WTC11 (cell line): ENCODE results near the gene BLOC1S4. TPM values are rescaled to one million over a fixed set of nuclear protein-coding genes. Genes with fewer than 3 reads are reported as not detected.

Source experiments
- ATAC-seq: fragments of 200-7000 bp; cut with Tn5 transposase; 2 replicates; pipeline ENCODE4 v1.10.0; 2021; ENCODE audit warnings: mild to moderate bottlenecking, moderate library complexity
- CTCF ChIA-PET: fragments of 300-600 bp; sonication (Branson Sonifier 250); formaldehyde crosslinking; loops from one replicate; lab custom pipeline; 2021; ENCODE audit warnings: antibody characterized with exemption; lab: Charles Lee
- POLR2A ChIA-PET: fragments of 350-600 bp; sonication (Branson Sonifier 250); formaldehyde crosslinking; loops from one replicate; lab custom pipeline; 2021; ENCODE audit warnings: antibody characterized with exemption; lab: Charles Lee
- DNase-seq: peaks from one replicate; pipeline ENCODE4 v3.0.0; 2021; ENCODE audit warnings: low spot score
- H3K27ac Mint-ChIP-seq: 2 replicates; pipeline ENCODE4 v1.8.0; 2021; ENCODE audit warnings: mixed read lengths
- H3K27me3 Mint-ChIP-seq: 2 replicates; pipeline ENCODE4 v1.8.0; 2021; ENCODE audit warnings: low read depth, mild to moderate bottlenecking, moderate library complexity, mixed read lengths
- H3K36me3 Mint-ChIP-seq: 2 replicates; pipeline ENCODE4 v1.8.0; 2021; ENCODE audit warnings: mixed read lengths
- H3K4me1 Mint-ChIP-seq: 2 replicates; pipeline ENCODE4 v1.8.0; 2022; ENCODE audit warnings: mixed read lengths
- H3K4me3 Mint-ChIP-seq: 2 replicates; pipeline ENCODE4 v1.8.0; 2021; ENCODE audit warnings: mild to moderate bottlenecking, moderate library complexity, mixed read lengths
- H3K9me3 Mint-ChIP-seq: 2 replicates; pipeline ENCODE4 v1.8.0; 2021; ENCODE audit warnings: mixed read lengths
- ATF1 ChIP-seq: sonication (generic); formaldehyde crosslinking; IDR thresholded peaks from 2 replicates; pipeline ENCODE4 v1.8.1; 2023; ENCODE audit warnings: mild to moderate bottlenecking, moderate library complexity, missing genetic modification reagents
- ETV6 ChIP-seq: sonication (generic); formaldehyde crosslinking; IDR thresholded peaks from 2 replicates; pipeline ENCODE4 v1.8.1; 2022; ENCODE audit warnings: mild to moderate bottlenecking, missing genetic modification reagents
- FOXK1 ChIP-seq: sonication (generic); formaldehyde crosslinking; IDR thresholded peaks from 2 replicates; pipeline ENCODE4 v1.8.0; 2022; ENCODE audit warnings: mild to moderate bottlenecking, moderate library complexity, missing genetic modification reagents
- FOXP1 ChIP-seq: sonication (generic); formaldehyde crosslinking; IDR thresholded peaks from 2 replicates; pipeline ENCODE4 v1.8.0; 2022; ENCODE audit warnings: missing genetic modification reagents, mild to moderate bottlenecking, moderate library complexity, borderline replicate concordance
- GABPB1 ChIP-seq: sonication (generic); formaldehyde crosslinking; IDR thresholded peaks from 2 replicates; pipeline ENCODE4 v1.8.1; 2023; ENCODE audit warnings: mild to moderate bottlenecking, missing genetic modification reagents
- GRHL2 ChIP-seq: fragments of 250-450 bp; sonication (Bioruptor Pico); IDR thresholded peaks from 2 replicates; pipeline ENCODE4 v1.8.0; 2022; ENCODE audit warnings: mild to moderate bottlenecking, moderate library complexity; ENCODE audit not compliant: insufficient replicate concordance, severe bottlenecking
- GTF2I ChIP-seq: fragments of 250-450 bp; sonication (Bioruptor Pico); conservative IDR thresholded peaks from 2 replicates; pipeline ENCODE4 v1.4.0; 2021; ENCODE audit warnings: mild to moderate bottlenecking
- JAZF1 ChIP-seq: fragments of 250-450 bp; sonication (Bioruptor Pico); IDR thresholded peaks from 2 replicates; pipeline ENCODE4 v1.9.0; 2021; ENCODE audit warnings: moderate library complexity, mild to moderate bottlenecking, inconsistent platforms
- MXD4 ChIP-seq: fragments of 250-450 bp; sonication (Bioruptor Pico); IDR thresholded peaks from 2 replicates; pipeline ENCODE4 v1.8.0; 2021; ENCODE audit warnings: mild to moderate bottlenecking, moderate library complexity, borderline replicate concordance
- NFE2L1 ChIP-seq: sonication (generic); formaldehyde crosslinking; IDR thresholded peaks from 2 replicates; pipeline ENCODE4 v1.8.1; 2023; ENCODE audit warnings: missing genetic modification reagents
- RELA ChIP-seq: sonication (generic); formaldehyde crosslinking; IDR thresholded peaks from 2 replicates; pipeline ENCODE4 v1.8.1; 2022; ENCODE audit warnings: missing genetic modification reagents, mild to moderate bottlenecking, borderline replicate concordance
- RORB ChIP-seq: fragments of 250-450 bp; sonication (Bioruptor Pico); IDR thresholded peaks from 2 replicates; pipeline ENCODE4 v1.9.0; 2021; ENCODE audit warnings: mild to moderate bottlenecking
- SMAD4 ChIP-seq: sonication (generic); formaldehyde crosslinking; IDR thresholded peaks from 2 replicates; pipeline ENCODE4 v1.8.0; 2022; ENCODE audit warnings: mild to moderate bottlenecking, missing genetic modification reagents
- USF2 ChIP-seq: sonication (generic); formaldehyde crosslinking; IDR thresholded peaks from 2 replicates; pipeline ENCODE4 v1.8.1; 2023; ENCODE audit warnings: mild to moderate bottlenecking, missing genetic modification reagents, moderate library complexity
- ZNF425 ChIP-seq: fragments of 250-450 bp; sonication (Bioruptor Pico); conservative IDR thresholded peaks from 2 replicates; pipeline ENCODE4 v1.9.0; 2021; ENCODE audit warnings: mild to moderate bottlenecking
- total RNA-seq: library from RNA; stranded (reverse); gene quantifications from 3 replicates; pipeline ENCODE4 v1.2.3, GENCODE V29; 2021
- TF ChIP-seq, protein P1 (sequence below): sonication (generic); formaldehyde crosslinking; IDR thresholded peaks from 2 replicates; pipeline ENCODE4 v1.8.0; 2022; ENCODE audit warnings: mild to moderate bottlenecking, missing genetic modification reagents
- TF ChIP-seq, protein P2 (sequence below): sonication (generic); formaldehyde crosslinking; IDR thresholded peaks from 2 replicates; pipeline ENCODE4 v1.8.0; 2022; ENCODE audit warnings: mild to moderate bottlenecking, missing genetic modification reagents
- TF ChIP-seq, protein P3 (sequence below): sonication (generic); formaldehyde crosslinking; IDR thresholded peaks from 2 replicates; pipeline ENCODE4 v1.8.1; 2022; ENCODE audit warnings: mild to moderate bottlenecking, missing genetic modification reagents, moderate library complexity, borderline replicate concordance
- TF ChIP-seq, protein P4 (sequence below): sonication (generic); formaldehyde crosslinking; IDR thresholded peaks from 2 replicates; pipeline ENCODE4 v1.8.1; 2023; ENCODE audit warnings: mild to moderate bottlenecking, missing genetic modification reagents
- TF ChIP-seq, protein P5 (sequence below): sonication (generic); formaldehyde crosslinking; IDR thresholded peaks from 2 replicates; pipeline ENCODE4 v1.8.0; 2023; ENCODE audit warnings: missing genetic modification reagents, mild to moderate bottlenecking, borderline replicate concordance
- TF ChIP-seq, protein P6 (sequence below): sonication (generic); formaldehyde crosslinking; IDR thresholded peaks from 2 replicates; pipeline ENCODE4 v1.8.0; 2022; ENCODE audit warnings: mild to moderate bottlenecking, missing genetic modification reagents

The BLOC1S4 gene
- total RNA-seq, 1 experiment from 2014 or later, result 21.4 TPM

- ChIA-PET CTCF (interaction anchor here (0.6 to 1.7 kb wide), 14 partner anchors 8 to 265 kb away, joined by 3 to 13 read pairs (median 3); a partner anchor contains a TSS), POLR2A (no interaction called here)
- peak; percentile 82 for ATAC-seq
- peak; percentile 98 for DNase-seq
- peaks cover 27% of the 10 kb centered on the region for H3K4me1 Mint-ChIP-seq
- peaks cover 14% of the 10 kb centered on the region for H3K9me3 Mint-ChIP-seq
- TF ChIP-seq, protein P1, sequence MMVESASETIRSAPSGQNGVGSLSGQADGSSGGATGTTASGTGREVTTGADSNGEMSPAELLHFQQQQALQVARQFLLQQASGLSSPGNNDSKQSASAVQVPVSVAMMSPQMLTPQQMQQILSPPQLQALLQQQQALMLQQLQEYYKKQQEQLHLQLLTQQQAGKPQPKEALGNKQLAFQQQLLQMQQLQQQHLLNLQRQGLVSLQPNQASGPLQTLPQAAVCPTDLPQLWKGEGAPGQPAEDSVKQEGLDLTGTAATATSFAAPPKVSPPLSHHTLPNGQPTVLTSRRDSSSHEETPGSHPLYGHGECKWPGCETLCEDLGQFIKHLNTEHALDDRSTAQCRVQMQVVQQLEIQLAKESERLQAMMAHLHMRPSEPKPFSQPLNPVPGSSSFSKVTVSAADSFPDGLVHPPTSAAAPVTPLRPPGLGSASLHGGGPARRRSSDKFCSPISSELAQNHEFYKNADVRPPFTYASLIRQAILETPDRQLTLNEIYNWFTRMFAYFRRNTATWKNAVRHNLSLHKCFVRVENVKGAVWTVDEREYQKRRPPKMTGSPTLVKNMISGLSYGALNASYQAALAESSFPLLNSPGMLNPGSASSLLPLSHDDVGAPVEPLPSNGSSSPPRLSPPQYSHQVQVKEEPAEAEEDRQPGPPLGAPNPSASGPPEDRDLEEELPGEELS (CRISPR knock-in tag), result peak; percentile 33; the same call in 1 of the 2 replicates
- no peak for TF ChIP-seq RORB (CRISPR knock-in tag)
- no peak for TF ChIP-seq GRHL2
- 0 out of 2 replicates have a peak, but pooled peaks have one; percentile 17 for TF ChIP-seq NFE2L1 (CRISPR knock-in tag)
- TF ChIP-seq USF2, result peak; percentile 56; the same call in 1 of the 2 replicates
- TF ChIP-seq, protein P2, sequence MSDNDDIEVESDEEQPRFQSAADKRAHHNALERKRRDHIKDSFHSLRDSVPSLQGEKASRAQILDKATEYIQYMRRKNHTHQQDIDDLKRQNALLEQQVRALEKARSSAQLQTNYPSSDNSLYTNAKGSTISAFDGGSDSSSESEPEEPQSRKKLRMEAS, result peak; percentile 81
- TF ChIP-seq, protein P3, sequence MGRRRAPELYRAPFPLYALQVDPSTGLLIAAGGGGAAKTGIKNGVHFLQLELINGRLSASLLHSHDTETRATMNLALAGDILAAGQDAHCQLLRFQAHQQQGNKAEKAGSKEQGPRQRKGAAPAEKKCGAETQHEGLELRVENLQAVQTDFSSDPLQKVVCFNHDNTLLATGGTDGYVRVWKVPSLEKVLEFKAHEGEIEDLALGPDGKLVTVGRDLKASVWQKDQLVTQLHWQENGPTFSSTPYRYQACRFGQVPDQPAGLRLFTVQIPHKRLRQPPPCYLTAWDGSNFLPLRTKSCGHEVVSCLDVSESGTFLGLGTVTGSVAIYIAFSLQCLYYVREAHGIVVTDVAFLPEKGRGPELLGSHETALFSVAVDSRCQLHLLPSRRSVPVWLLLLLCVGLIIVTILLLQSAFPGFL (CRISPR knock-in tag), result no peak
- TF ChIP-seq ZNF425, result no peak
- TF ChIP-seq, protein P4, sequence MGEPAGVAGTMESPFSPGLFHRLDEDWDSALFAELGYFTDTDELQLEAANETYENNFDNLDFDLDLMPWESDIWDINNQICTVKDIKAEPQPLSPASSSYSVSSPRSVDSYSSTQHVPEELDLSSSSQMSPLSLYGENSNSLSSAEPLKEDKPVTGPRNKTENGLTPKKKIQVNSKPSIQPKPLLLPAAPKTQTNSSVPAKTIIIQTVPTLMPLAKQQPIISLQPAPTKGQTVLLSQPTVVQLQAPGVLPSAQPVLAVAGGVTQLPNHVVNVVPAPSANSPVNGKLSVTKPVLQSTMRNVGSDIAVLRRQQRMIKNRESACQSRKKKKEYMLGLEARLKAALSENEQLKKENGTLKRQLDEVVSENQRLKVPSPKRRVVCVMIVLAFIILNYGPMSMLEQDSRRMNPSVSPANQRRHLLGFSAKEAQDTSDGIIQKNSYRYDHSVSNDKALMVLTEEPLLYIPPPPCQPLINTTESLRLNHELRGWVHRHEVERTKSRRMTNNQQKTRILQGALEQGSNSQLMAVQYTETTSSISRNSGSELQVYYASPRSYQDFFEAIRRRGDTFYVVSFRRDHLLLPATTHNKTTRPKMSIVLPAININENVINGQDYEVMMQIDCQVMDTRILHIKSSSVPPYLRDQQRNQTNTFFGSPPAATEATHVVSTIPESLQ, result no peak
- no peak for TF ChIP-seq JAZF1
- peak; percentile 64; the same call in 1 of the 2 replicates for TF ChIP-seq FOXP1 (CRISPR knock-in tag)
- peak; percentile 75 for TF ChIP-seq FOXK1 (CRISPR knock-in tag)
- TF ChIP-seq MXD4 (CRISPR knock-in tag), result no peak
- TF ChIP-seq SMAD4 (CRISPR knock-in tag), result no peak
- peak; percentile 73; the same call in 1 of the 2 replicates for TF ChIP-seq RELA (CRISPR knock-in tag)
- TF ChIP-seq, protein P5, sequence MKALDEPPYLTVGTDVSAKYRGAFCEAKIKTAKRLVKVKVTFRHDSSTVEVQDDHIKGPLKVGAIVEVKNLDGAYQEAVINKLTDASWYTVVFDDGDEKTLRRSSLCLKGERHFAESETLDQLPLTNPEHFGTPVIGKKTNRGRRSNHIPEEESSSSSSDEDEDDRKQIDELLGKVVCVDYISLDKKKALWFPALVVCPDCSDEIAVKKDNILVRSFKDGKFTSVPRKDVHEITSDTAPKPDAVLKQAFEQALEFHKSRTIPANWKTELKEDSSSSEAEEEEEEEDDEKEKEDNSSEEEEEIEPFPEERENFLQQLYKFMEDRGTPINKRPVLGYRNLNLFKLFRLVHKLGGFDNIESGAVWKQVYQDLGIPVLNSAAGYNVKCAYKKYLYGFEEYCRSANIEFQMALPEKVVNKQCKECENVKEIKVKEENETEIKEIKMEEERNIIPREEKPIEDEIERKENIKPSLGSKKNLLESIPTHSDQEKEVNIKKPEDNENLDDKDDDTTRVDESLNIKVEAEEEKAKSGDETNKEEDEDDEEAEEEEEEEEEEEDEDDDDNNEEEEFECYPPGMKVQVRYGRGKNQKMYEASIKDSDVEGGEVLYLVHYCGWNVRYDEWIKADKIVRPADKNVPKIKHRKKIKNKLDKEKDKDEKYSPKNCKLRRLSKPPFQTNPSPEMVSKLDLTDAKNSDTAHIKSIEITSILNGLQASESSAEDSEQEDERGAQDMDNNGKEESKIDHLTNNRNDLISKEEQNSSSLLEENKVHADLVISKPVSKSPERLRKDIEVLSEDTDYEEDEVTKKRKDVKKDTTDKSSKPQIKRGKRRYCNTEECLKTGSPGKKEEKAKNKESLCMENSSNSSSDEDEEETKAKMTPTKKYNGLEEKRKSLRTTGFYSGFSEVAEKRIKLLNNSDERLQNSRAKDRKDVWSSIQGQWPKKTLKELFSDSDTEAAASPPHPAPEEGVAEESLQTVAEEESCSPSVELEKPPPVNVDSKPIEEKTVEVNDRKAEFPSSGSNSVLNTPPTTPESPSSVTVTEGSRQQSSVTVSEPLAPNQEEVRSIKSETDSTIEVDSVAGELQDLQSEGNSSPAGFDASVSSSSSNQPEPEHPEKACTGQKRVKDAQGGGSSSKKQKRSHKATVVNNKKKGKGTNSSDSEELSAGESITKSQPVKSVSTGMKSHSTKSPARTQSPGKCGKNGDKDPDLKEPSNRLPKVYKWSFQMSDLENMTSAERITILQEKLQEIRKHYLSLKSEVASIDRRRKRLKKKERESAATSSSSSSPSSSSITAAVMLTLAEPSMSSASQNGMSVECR (CRISPR knock-in tag), result peak; percentile 50; the same call in 1 of the 2 replicates
- TF ChIP-seq ETV6 (CRISPR knock-in tag), result no peak; the same call in 1 of the 2 replicates
- TF ChIP-seq, protein P6, sequence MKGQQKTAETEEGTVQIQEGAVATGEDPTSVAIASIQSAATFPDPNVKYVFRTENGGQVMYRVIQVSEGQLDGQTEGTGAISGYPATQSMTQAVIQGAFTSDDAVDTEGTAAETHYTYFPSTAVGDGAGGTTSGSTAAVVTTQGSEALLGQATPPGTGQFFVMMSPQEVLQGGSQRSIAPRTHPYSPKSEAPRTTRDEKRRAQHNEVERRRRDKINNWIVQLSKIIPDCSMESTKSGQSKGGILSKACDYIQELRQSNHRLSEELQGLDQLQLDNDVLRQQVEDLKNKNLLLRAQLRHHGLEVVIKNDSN (CRISPR knock-in tag), result peak; percentile 53
- TF ChIP-seq ATF1, result no peak
- TF ChIP-seq GTF2I (CRISPR knock-in tag), result no peak
- no peak for TF ChIP-seq GABPB1 (CRISPR knock-in tag)
- H3K4me3 Mint-ChIP-seq, result peak within 1 kb of the TSS; percentile 98
- H3K36me3 Mint-ChIP-seq, result peaks cover 29% of the 10 kb centered on the region
- H3K27me3 Mint-ChIP-seq, result peaks cover 29% of the 10 kb centered on the region
- H3K27ac Mint-ChIP-seq, result peak within 1 kb of the TSS; percentile 98
Observed at GRCh38 chr4:6709230-6710114, 6.5 kb upstream of the BLOC1S4 start, which contains the start of gene MRFAP1L1. Gene MRFAP1L1, minus strand, starts transcription at chr4:6709865. Its CDS starts 236 bp downstream, at chr4:6709629.
